Peyer's patch (tissue), 4 donors: ENCODE measurements around the gene NEB.

ENCODE experiments used
- POLR2A ChIP-seq, 2 donors: fragments of 450-650 bp; IDR thresholded peaks; one replicate each; pipeline ENCODE4 v1.5.1; 2017; ENCODE audit warnings: antibody characterized with exemption in 2 of 2, mild to moderate bottlenecking in 2 of 2, moderate library complexity in 2 of 2
- TF ChIP-seq, protein P1 (sequence below), 6 experiments: fragments of 450-650 bp in 4 of 6; fragments of 200-600 bp in 2 of 6; sonication (generic) in 1 of 6; IDR thresholded peaks; one replicate each; pipeline ENCODE4 v1.5.1; 2017 to 2019; ENCODE audit warnings: antibody characterized with exemption in 6 of 6, mild to moderate bottlenecking in 3 of 6, moderate library complexity in 1 of 6

DNA sequence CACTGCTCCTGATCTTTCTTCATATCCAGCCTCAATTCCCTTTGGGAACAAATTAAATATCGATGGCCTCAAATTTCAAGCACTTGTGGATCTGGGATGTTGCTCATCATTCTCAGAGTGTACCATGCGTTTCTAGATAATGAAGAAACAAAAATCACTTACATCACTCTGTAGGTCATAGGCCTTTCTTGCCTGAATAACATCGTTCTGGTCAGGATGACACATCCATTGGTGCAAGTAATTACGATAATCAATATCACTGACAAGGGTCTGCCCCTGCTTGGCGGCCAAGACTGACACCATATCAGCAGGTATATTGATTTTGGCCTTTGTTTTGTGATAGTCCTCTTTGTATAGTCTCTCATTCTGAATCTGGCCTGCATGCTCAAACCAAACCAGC is 167.3 kb downstream of the NEB start:
- no peak for TF ChIP-seq POLR2A (IDR thresholded peaks at IDR 0.05)
- TF ChIP-seq, protein P1, sequence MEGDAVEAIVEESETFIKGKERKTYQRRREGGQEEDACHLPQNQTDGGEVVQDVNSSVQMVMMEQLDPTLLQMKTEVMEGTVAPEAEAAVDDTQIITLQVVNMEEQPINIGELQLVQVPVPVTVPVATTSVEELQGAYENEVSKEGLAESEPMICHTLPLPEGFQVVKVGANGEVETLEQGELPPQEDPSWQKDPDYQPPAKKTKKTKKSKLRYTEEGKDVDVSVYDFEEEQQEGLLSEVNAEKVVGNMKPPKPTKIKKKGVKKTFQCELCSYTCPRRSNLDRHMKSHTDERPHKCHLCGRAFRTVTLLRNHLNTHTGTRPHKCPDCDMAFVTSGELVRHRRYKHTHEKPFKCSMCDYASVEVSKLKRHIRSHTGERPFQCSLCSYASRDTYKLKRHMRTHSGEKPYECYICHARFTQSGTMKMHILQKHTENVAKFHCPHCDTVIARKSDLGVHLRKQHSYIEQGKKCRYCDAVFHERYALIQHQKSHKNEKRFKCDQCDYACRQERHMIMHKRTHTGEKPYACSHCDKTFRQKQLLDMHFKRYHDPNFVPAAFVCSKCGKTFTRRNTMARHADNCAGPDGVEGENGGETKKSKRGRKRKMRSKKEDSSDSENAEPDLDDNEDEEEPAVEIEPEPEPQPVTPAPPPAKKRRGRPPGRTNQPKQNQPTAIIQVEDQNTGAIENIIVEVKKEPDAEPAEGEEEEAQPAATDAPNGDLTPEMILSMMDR (IDR thresholded peaks at IDR 0.05) = no peak
